Common myeloid progenitor, CD34-positive (primary cell): ENCODE data around the gene PLA2G12A.

ENCODE experiments used
- CTCF ChIA-PET: fragments of 350-600 bp; sonication (Branson Sonifier 250); formaldehyde crosslinking; loops from one replicate; lab custom pipeline; 2021; ENCODE audit warnings: antibody characterized with exemption; lab: Charles Lee
- POLR2A ChIA-PET: fragments of 350-600 bp; sonication (Branson Sonifier 250); formaldehyde crosslinking; loops from one replicate; lab custom pipeline; 2021; ENCODE audit warnings: antibody characterized with exemption; lab: Charles Lee
- DNase-seq, 3 donors: peaks; one replicate each; pipeline versions ENCODE4 v3.0.0 to v3.0.0-alpha.2; 2013
- H3K27ac ChIP-seq, 2 experiments: 1 replicate in 1 of 2; 2 replicates in 1 of 2; pipeline ENCODE4 v1.7.0; 2013; ENCODE audit warnings: inconsistent platforms in 2 of 2, low read length in 2 of 2, mild to moderate bottlenecking in 2 of 2, low read depth in 1 of 2, moderate library complexity in 1 of 2; ENCODE audit not compliant: severe bottlenecking in 2 of 2, insufficient read depth in 1 of 2, poor library complexity in 1 of 2
- H3K27me3 ChIP-seq, 5 experiments: replicated peaks in 2 of 5; 1 replicate in 3 of 5; 2 replicates in 2 of 5; pipeline versions ENCODE4 v1.6.1 to v1.7.0; 2013; ENCODE audit warnings: low read length in 4 of 5, mild to moderate bottlenecking in 2 of 5, moderate library complexity in 2 of 5, inconsistent platforms in 1 of 5; ENCODE audit not compliant: insufficient read depth in 5 of 5, control insufficient read depth in 4 of 5
- H3K36me3 ChIP-seq, 4 experiments: 1 replicate in 2 of 4; 2 replicates in 2 of 4; pipeline versions ENCODE4 v1.6.1 to v1.7.0; 2013; ENCODE audit warnings: low read length in 3 of 4, control low read depth in 1 of 4, mild to moderate bottlenecking in 1 of 4; ENCODE audit not compliant: control insufficient read depth in 4 of 4, insufficient read depth in 4 of 4
- H3K4me1 ChIP-seq, 4 experiments: 1 replicate in 3 of 4; 2 replicates in 1 of 4; pipeline versions ENCODE4 v1.6.1 to v1.7.1; 2013; ENCODE audit warnings: low read length in 3 of 4, mild to moderate bottlenecking in 3 of 4, control low read depth in 1 of 4, inconsistent platforms in 1 of 4, moderate library complexity in 1 of 4; ENCODE audit not compliant: control insufficient read depth in 4 of 4, insufficient read depth in 4 of 4; ENCODE audit errors: control extremely low read depth in 1 of 4
- H3K4me3 ChIP-seq, 7 experiments: 1 replicate in 4 of 7; 2 replicates in 3 of 7; pipeline versions ENCODE4 v1.5.1 to v1.7.0; 2013; ENCODE audit warnings: mild to moderate bottlenecking in 7 of 7, low read length in 6 of 7, moderate library complexity in 6 of 7, inconsistent platforms in 2 of 7, low read depth in 2 of 7, control low read depth in 1 of 7; ENCODE audit not compliant: insufficient read depth in 4 of 7, control insufficient read depth in 1 of 7; ENCODE audit errors: extremely low read depth in 1 of 7
- H3K9me3 ChIP-seq, 5 experiments: 1 replicate in 4 of 5; 2 replicates in 1 of 5; pipeline versions ENCODE4 v1.6.1 to v1.7.1; 2013; ENCODE audit warnings: low read length in 4 of 5, mild to moderate bottlenecking in 2 of 5, inconsistent platforms in 1 of 5, low read depth in 1 of 5, moderate library complexity in 1 of 5; ENCODE audit not compliant: control insufficient read depth in 4 of 5, insufficient read depth in 2 of 5; ENCODE audit errors: control extremely low read depth in 1 of 5
- WGBS: methylation state at CpG from one replicate; pipeline ENCODE4 v1.1.5; 2013; ENCODE audit not compliant: insufficient coverage; 5-methylcytosine and 5-hydroxymethylcytosine counted together

Gene PLA2G12A

GRCh38 chr4:109728385-109728784, 1.5 kb downstream of the PLA2G12A start:
- CTCF ChIA-PET, result no interaction called here
- no peak for DNase-seq
- H3K4me3 ChIP-seq, result peak overlapping the region in 4 of 7 experiments; percentile 78 to 95 (median 84)
- peaks cover 3 to 31% (median 19%) of the 10 kb centered on the region in 4 experiments for H3K4me1 ChIP-seq
- H3K27me3 ChIP-seq, result no peaks in the 10 kb centered on the region
- H3K9me3 ChIP-seq, result no peaks in the 10 kb centered on the region
- peak overlapping the region in 1 of 2 experiments; percentile 41 for H3K27ac ChIP-seq
- POLR2A ChIA-PET, result interaction anchor here (0.6 kb wide), 1 partner anchor 990 kb away, joined by 3 read pairs; no protein-coding TSS in a partner anchor
- H3K36me3 ChIP-seq, result no peaks in the 10 kb centered on the region
- WGBS, result 100% methylated on average over 4 of the region's 6 CpGs

- Histone ChIP-seq H3K4me1 (peaks cover 0 to 8% (median 2%) of the 10 kb centered on the region in 4 experiments), H3K27me3 (no peaks in the 10 kb centered on the region), H3K36me3 (peaks cover 0 to 4% (median 0%) of the 10 kb centered on the region in 4 experiments), H3K4me3 (no peak overlapping the region), H3K9me3 (peaks cover 0 to 6% (median 0%) of the 10 kb centered on the region in 5 experiments), H3K27ac (no peak overlapping the region)
- 83% methylated on average over 1 of the region's 2 CpGs for WGBS
- no peak for DNase-seq
- ChIA-PET CTCF (interaction anchor here (0.9 kb wide), 1 partner anchor 19 kb away, joined by 3 read pairs; no protein-coding TSS in a partner anchor), POLR2A (no interaction called here)
Measured at GRCh38 chr4:109723110-109723509, 6.8 kb downstream of the PLA2G12A start.

- Histone ChIP-seq H3K36me3 (peaks cover 0 to 4% (median 3%) of the 10 kb centered on the region in 4 experiments), H3K9me3 (peaks cover 0 to 6% (median 0%) of the 10 kb centered on the region in 5 experiments), H3K27me3 (no peaks in the 10 kb centered on the region), H3K27ac (no peak overlapping the region), H3K4me1 (peaks cover 0 to 4% (median 0%) of the 10 kb centered on the region in 4 experiments), H3K4me3 (no peak overlapping the region)
- ChIA-PET POLR2A (no interaction called here), CTCF (no interaction called here)
- DNase-seq, result no peak
Measured at GRCh38 chr4:109722357-109722756, 7.5 kb downstream of the PLA2G12A start.

- peaks cover 0 to 6% (median 0%) of the 10 kb centered on the region in 5 experiments for H3K9me3 ChIP-seq
Measured at GRCh38 chr4:109721033-109721432, 8.8 kb downstream of the PLA2G12A start.

GRCh38 chr4:109719604-109720003, 10.3 kb downstream of the PLA2G12A start:
- Histone ChIP-seq H3K36me3 (peaks cover 6 to 18% (median 13%) of the 10 kb centered on the region in 4 experiments), H3K9me3 (peaks cover 0 to 6% (median 0%) of the 10 kb centered on the region in 5 experiments), H3K4me3 (no peak overlapping the region), H3K27me3 (no peaks in the 10 kb centered on the region), H3K27ac (no peak overlapping the region), H3K4me1 (peaks cover 0 to 1% (median 0%) of the 10 kb centered on the region in 4 experiments)
- DNase-seq, result no peak
- ChIA-PET CTCF (no interaction called here), POLR2A (no interaction called here)
- 100% methylated on average over 1 of the region's 4 CpGs for WGBS

More at GRCh38 chr4:109721033-109721432, 8.8 kb downstream of the PLA2G12A start:
- Histone ChIP-seq H3K27me3 (no peaks in the 10 kb centered on the region), H3K27ac (no peak overlapping the region), H3K36me3 (peaks cover 6 to 16% (median 13%) of the 10 kb centered on the region in 4 experiments), H3K4me3 (no peak overlapping the region), H3K4me1 (peaks cover 0 to 4% (median 0%) of the 10 kb centered on the region in 4 experiments)
- WGBS, result 100% methylated on average over 6 of the region's 7 CpGs
- ChIA-PET CTCF (no interaction called here), POLR2A (interaction anchor here (0.6 kb wide), 1 partner anchor 18 kb away, joined by 4 read pairs; the partner anchor contains the start of gene CASP6)
- peak in 1 of 3 donors; percentile 17 for DNase-seq

- peaks cover 0 to 6% (median 0%) of the 10 kb centered on the region in 5 experiments for H3K9me3 ChIP-seq
- no CpG with 5 or more reads among the region's 1 CpG for WGBS
- no peak for DNase-seq
- no peak overlapping the region for H3K27ac ChIP-seq
- no peaks in the 10 kb centered on the region for H3K4me1 ChIP-seq
- peaks cover 6 to 24% (median 14%) of the 10 kb centered on the region in 4 experiments for H3K36me3 ChIP-seq
- no peak overlapping the region for H3K4me3 ChIP-seq
- POLR2A ChIA-PET, result no interaction called here
- H3K27me3 ChIP-seq, result no peaks in the 10 kb centered on the region
- CTCF ChIA-PET, result no interaction called here
Measured at GRCh38 chr4:109718759-109719158, 11.1 kb downstream of the PLA2G12A start.

- Histone ChIP-seq H3K27me3 (no peaks in the 10 kb centered on the region), H3K4me1 (no peaks in the 10 kb centered on the region), H3K27ac (no peak overlapping the region), H3K36me3 (peaks cover 13 to 37% (median 27%) of the 10 kb centered on the region in 4 experiments), H3K4me3 (no peak overlapping the region), H3K9me3 (peaks cover 0 to 4% (median 0%) of the 10 kb centered on the region in 5 experiments)
- no CpG with 5 or more reads among the region's 3 CpGs for WGBS
- no peak for DNase-seq
- POLR2A ChIA-PET, result interaction anchor here (0.6 kb wide), 1 partner anchor 18 kb away, joined by 4 read pairs; no protein-coding TSS in a partner anchor
- CTCF ChIA-PET, result interaction anchor here (1.1 to 2.2 kb wide), 2 partner anchors 9 to 12 kb away, joined by 3 to 9 read pairs; partner anchors contain the start of gene CASP6
Measured at GRCh38 chr4:109713500-109713899, 16.4 kb downstream of the PLA2G12A start.
